ENCODE data around the gene SLC25A15. TPM values are rescaled to one million over a fixed set of nuclear protein-coding genes. Genes with fewer than 3 reads are reported as not detected.
A peak's percentile ranks its signal among the peaks of the same experiment; 100 is the strongest.

The SLC25A15 gene
- total RNA-seq, 2 donors from 2014 or later, result 6.8 to 14.5 TPM

DNA sequence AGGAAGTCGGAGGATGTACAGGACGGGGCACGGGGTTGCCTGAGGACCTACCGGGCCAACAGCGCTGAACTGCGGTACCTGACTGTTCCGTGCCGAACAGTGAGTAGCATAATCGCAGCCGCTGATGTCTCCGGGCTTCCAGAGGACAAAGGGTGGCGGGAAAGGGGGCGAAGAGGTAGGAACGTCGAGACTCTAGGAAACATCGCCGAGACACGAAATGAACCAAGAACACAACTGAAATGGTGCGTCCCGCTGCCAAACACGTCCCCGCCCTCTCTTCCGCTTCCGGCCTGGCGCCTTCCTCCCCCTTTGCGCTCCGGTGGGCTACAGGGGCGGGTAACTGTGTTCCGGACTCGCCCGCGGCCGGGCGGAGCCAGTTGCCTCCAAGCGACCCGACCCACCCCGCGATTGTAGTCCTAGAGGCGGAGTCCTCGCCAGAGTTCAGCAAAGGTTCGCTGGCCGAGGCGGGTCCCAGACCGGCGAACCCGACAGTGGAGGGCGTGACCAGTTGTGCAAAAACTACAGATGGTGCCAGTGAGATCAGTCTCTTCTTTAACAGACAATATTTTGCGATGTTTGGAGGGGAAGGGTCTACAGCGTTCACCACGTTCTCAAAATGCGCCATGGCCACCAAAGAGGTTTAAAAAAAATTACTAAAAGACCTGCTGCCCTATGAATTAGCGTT lies 18.3 kb upstream of the SLC25A15 start, which contains the start of gene MRPS31:
Gene MRPS31 (minus strand): TSS at position 257 of the 685 bp plus-strand sequence. CDS start 54 bp downstream, at position 203.
- Histone ChIP-seq H3K9me3 (no peaks in the 10 kb centered on the region), H3K4me3 (peak within 1 kb of the TSS; percentile 65), H3K27ac (peak within 1 kb of the TSS; percentile 79), H3K27me3 (no peaks in the 10 kb centered on the region), H3K36me3 (no peaks in the 10 kb centered on the region), H3K4me1 (no peaks in the 10 kb centered on the region), H3K9ac (ENCODE audit: low read depth in 2 of 2, low read length in 2 of 2) (peak within 1 kb of the TSS; percentile 80 to 97)
- intact Hi-C loops (cut with DNase I), result loop anchor here (10.0 kb wide), 1 partner anchor 1086 kb away; no protein-coding TSS in a partner anchor
- peak; percentile 98 for DNase-seq
- TF ChIP-seq, protein P1, sequence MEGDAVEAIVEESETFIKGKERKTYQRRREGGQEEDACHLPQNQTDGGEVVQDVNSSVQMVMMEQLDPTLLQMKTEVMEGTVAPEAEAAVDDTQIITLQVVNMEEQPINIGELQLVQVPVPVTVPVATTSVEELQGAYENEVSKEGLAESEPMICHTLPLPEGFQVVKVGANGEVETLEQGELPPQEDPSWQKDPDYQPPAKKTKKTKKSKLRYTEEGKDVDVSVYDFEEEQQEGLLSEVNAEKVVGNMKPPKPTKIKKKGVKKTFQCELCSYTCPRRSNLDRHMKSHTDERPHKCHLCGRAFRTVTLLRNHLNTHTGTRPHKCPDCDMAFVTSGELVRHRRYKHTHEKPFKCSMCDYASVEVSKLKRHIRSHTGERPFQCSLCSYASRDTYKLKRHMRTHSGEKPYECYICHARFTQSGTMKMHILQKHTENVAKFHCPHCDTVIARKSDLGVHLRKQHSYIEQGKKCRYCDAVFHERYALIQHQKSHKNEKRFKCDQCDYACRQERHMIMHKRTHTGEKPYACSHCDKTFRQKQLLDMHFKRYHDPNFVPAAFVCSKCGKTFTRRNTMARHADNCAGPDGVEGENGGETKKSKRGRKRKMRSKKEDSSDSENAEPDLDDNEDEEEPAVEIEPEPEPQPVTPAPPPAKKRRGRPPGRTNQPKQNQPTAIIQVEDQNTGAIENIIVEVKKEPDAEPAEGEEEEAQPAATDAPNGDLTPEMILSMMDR (IDR thresholded peaks at IDR 0.05), result no peak

DNA sequence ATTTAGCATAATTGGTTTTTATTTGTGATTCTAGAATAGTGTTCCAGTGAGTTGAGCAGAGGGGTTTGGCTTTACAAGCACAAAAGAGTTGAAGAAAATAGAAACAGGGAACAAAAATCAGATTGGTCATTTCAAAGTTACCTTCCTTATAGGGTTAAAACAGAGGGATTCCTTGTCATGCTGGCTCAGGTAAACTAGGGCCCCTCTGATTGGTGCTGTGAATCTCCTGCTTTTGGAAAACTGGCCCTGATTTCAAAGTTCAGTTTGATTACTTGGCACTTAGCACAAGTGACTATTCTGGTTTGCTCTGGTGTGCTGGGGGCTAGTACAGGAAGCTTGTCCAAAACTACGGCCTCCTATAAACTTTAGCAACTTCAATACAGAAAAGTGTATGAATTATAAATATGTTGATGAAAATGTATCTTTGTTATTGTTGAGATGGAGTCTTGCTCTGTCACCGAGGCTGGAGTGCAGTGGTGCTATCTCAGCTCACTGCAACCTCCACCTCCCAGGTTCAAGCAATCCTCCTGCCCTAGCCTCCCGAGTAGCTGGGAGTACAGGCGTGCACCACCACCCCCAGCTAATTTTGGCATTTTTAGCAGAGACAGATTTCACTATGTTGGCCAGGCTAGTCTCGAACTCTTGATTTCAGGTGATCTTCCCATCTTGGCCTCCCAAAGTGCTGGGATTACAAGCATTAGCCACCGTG lies 16.5 kb upstream of the SLC25A15 start:
- TF ChIP-seq, protein P1 (IDR thresholded peaks at IDR 0.05), result no peak
- Histone ChIP-seq H3K9me3 (no peaks in the 10 kb centered on the region), H3K36me3 (no peaks in the 10 kb centered on the region), H3K27me3 (no peaks in the 10 kb centered on the region), H3K4me3 (no peak overlapping the region), H3K27ac (no peak overlapping the region), H3K4me1 (peaks cover 5% of the 10 kb centered on the region), H3K9ac (ENCODE audit: low read depth in 2 of 2, low read length in 2 of 2) (no peak overlapping the region)
- no peak for DNase-seq
- intact Hi-C loops (cut with DNase I), result loop anchor here (10.0 kb wide), 1 partner anchor 1088 kb away; no protein-coding TSS in a partner anchor

DNA sequence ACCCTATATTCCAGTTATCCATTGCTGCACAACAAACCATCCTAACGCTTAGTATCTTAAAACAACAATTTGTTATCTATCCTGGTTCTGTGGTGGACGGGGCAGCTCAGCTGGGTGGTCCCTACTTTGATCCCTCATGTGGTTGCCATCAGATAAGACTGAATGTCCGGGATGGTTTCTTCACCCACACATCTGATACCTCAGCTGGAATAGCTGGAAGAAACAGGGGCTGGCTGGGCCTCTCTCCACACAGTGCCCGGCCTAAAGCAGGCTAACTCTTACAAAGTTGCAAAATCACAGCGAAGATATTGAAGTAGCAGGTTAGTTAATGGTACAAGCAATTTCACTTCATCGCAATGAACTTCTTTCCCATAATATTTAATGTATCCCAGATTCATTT lies 14.7 kb upstream of the SLC25A15 start:
- intact Hi-C loops (cut with DNase I), result loop anchor here (10.0 kb wide), 1 partner anchor 1090 kb away; no protein-coding TSS in a partner anchor
- no peak overlapping the region for H3K4me3 ChIP-seq
- no peak for DNase-seq
- no peaks in the 10 kb centered on the region for H3K27me3 ChIP-seq
- H3K9ac ChIP-seq (ENCODE audit: low read depth in 2 of 2, low read length in 2 of 2), result no peak overlapping the region
- TF ChIP-seq, protein P1 (IDR thresholded peaks at IDR 0.05), result no peak
- no peak overlapping the region for H3K27ac ChIP-seq
- no peaks in the 10 kb centered on the region for H3K36me3 ChIP-seq
- H3K4me1 ChIP-seq, result peaks cover 5% of the 10 kb centered on the region
- no peaks in the 10 kb centered on the region for H3K9me3 ChIP-seq

DNA sequence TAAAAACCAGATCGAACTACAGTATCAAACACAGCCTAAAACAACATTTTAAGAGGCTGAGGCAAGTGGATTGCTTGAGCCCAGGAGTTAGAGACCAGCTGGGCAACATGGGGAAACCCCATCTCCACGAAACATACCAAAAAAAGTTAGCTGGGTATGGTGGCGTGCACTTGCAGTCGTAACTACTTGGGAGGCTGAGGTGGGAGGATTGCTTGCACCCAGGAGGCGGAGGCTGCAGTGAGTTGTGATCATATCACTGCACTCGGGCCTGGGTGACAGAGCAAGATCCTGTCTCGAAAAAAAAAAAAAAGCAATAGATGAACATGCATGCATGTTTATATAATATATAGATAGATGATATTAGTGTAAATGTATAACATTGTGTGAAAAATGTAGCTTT lies 13.2 kb upstream of the SLC25A15 start:
- intact Hi-C loops (cut with DNase I), result loop anchor here (10.0 kb wide), 1 partner anchor 1091 kb away; no protein-coding TSS in a partner anchor
- TF ChIP-seq, protein P1 (IDR thresholded peaks at IDR 0.05), result no peak
- Histone ChIP-seq H3K27ac (no peak overlapping the region), H3K9ac (ENCODE audit: low read depth in 2 of 2, low read length in 2 of 2) (no peak overlapping the region), H3K27me3 (no peaks in the 10 kb centered on the region), H3K9me3 (no peaks in the 10 kb centered on the region), H3K36me3 (no peaks in the 10 kb centered on the region), H3K4me3 (no peak overlapping the region), H3K4me1 (peaks cover 5% of the 10 kb centered on the region)
- no peak for DNase-seq

DNA sequence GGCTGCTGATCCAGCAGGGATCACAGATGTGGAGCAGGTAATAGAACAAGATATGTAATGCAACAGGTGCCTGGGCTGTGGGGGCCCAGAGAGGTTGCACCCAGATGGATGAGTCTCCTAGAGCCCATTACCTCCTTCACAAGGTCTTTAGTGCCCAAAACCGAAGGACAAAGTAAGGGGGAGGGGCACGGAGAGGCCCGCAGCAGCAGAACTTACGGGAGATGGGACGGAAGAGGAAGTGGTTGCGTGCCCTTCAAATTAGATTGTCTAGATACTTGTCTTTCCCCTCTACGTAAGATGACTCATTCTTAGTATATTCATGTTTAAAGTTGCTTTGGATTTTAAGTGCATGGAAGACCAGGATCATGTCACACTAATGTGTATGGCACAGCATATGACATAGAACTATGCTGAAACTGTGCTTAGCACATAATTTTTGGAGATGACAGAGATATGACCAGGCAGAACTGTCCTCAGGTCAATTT lies 12.7 kb upstream of the SLC25A15 start:
- no peak overlapping the region for H3K9ac ChIP-seq (ENCODE audit: low read depth in 2 of 2, low read length in 2 of 2)
- H3K4me1 ChIP-seq, result peaks cover 5% of the 10 kb centered on the region
- TF ChIP-seq, protein P1 (IDR thresholded peaks at IDR 0.05), result no peak
- peak overlapping the region; percentile 5 for H3K27ac ChIP-seq
- no peaks in the 10 kb centered on the region for H3K27me3 ChIP-seq
- intact Hi-C loops (cut with DNase I), result loop anchor here (10.0 kb wide), 1 partner anchor 1092 kb away; no protein-coding TSS in a partner anchor
- H3K36me3 ChIP-seq, result no peaks in the 10 kb centered on the region
- H3K9me3 ChIP-seq, result no peaks in the 10 kb centered on the region
- no peak overlapping the region for H3K4me3 ChIP-seq
- DNase-seq, result no peak

Measured in colonic mucosa (tissue), 4 donors.